Endodermal cell (in vitro differentiated cells): ENCODE measurements around the gene MSMP. TPM values are rescaled to one million over a fixed set of nuclear protein-coding genes. Genes with fewer than 3 reads are reported as not detected.

Source experiments
- DNase-seq: peaks from one replicate; pipeline ENCODE4 v3.0.0-alpha.2; 2017
- H3K27ac ChIP-seq: 2 replicates; pipeline ENCODE4 v1.5.1; 2013; ENCODE audit warnings: mild to moderate bottlenecking, low read depth, low read length, moderate library complexity
- H3K27me3 ChIP-seq: 2 replicates; pipeline ENCODE4 v1.6.1; 2013; ENCODE audit warnings: mild to moderate bottlenecking, low read length, moderate library complexity; ENCODE audit not compliant: insufficient read depth, control insufficient read depth, poor library complexity, severe bottlenecking
- H3K36me3 ChIP-seq: 2 replicates; pipeline ENCODE4 v1.7.0; 2013; ENCODE audit warnings: mild to moderate bottlenecking, low read length, moderate library complexity; ENCODE audit not compliant: control insufficient read depth, insufficient read depth
- H3K4me1 ChIP-seq: one replicate; pipeline ENCODE4 v1.7.0; 2013; ENCODE audit warnings: low read length; ENCODE audit not compliant: control insufficient read depth, insufficient read depth
- H3K4me3 ChIP-seq: 2 replicates; pipeline ENCODE4 v1.5.1; 2013; ENCODE audit warnings: mild to moderate bottlenecking, low read length, moderate library complexity
- H3K9ac ChIP-seq: 2 replicates; pipeline ENCODE4 v1.6.1; 2013; ENCODE audit warnings: mild to moderate bottlenecking, low read length, moderate library complexity; ENCODE audit not compliant: poor library complexity, severe bottlenecking; ENCODE audit errors: extremely low read depth
- H3K9me3 ChIP-seq: 2 replicates; pipeline ENCODE4 v1.6.1; 2013; ENCODE audit warnings: mild to moderate bottlenecking, low read length, moderate library complexity; ENCODE audit not compliant: control insufficient read depth
- H3K27ac Mint-ChIP-seq: 2 replicates; pipeline ENCODE4 v1.8.0; 2020; ENCODE audit warnings: mixed read lengths
- H3K27me3 Mint-ChIP-seq: 2 replicates; pipeline ENCODE4 v1.8.0; 2021; ENCODE audit warnings: mild to moderate bottlenecking, mixed read lengths; ENCODE audit not compliant: insufficient read depth
- H3K36me3 Mint-ChIP-seq: 2 replicates; pipeline ENCODE4 v1.8.0; 2020; ENCODE audit warnings: low read depth, mixed read lengths
- H3K4me1 Mint-ChIP-seq: 2 replicates; pipeline ENCODE4 v1.8.0; 2020; ENCODE audit warnings: mixed read lengths
- H3K4me3 Mint-ChIP-seq: 2 replicates; pipeline ENCODE4 v1.8.0; 2020; ENCODE audit warnings: mild to moderate bottlenecking, moderate library complexity, mixed read lengths
- H3K9me3 Mint-ChIP-seq: 2 replicates; pipeline ENCODE4 v1.8.0; 2020; ENCODE audit warnings: mild to moderate bottlenecking, mixed read lengths
- WGBS, 2 experiments: methylation state at CpG; one replicate each; pipeline versions ENCODE4 v1.1.5 to v1.1.7; 2013; ENCODE audit warnings: missing lambda C conversion rate in 2 of 2, mixed read lengths in 1 of 2; ENCODE audit not compliant: insufficient coverage in 1 of 2, insufficient read length in 1 of 2; 5-methylcytosine and 5-hydroxymethylcytosine counted together
- total RNA-seq, 2 donors: library from RNA; stranded (reverse); fragmentation: NEBNext Ultra II Directional in 1 of 2; extraction: Animal tissue kit (Norgen Biotek cat#: 25700) in 1 of 2; gene quantifications; 2 replicates in 1 of 2; 3 replicates in 1 of 2; pipeline ENCODE4 v1.2.1, GENCODE V29; 2021
- TF ChIP-seq, protein P1 (sequence below): fragments of 200-600 bp; sonication (generic); conservative IDR thresholded peaks from 2 replicates; pipeline ENCODE4 v1.5.0; 2021; ENCODE audit warnings: antibody characterized with exemption, mild to moderate bottlenecking

MSMP gene
- total RNA-seq, 2 donors from 2014 or later: 0.66 TPM; not detected in 1

- no peak overlapping the region for H3K27ac Mint-ChIP-seq
- no peak overlapping the region for H3K4me3 ChIP-seq
Measured at GRCh38 chr9:35734096-35734495, 20.0 kb downstream of the MSMP start.

GRCh38 chr9:35732800-35733541 lies 21.1 kb downstream of the MSMP start:
- H3K4me1 Mint-ChIP-seq: peaks cover 14% of the 10 kb centered on the region
- Histone ChIP-seq H3K9ac (peak overlapping the region; percentile 82), H3K4me1 (peaks cover 8% of the 10 kb centered on the region), H3K9me3 (no peaks in the 10 kb centered on the region), H3K27ac (peak overlapping the region; percentile 83), H3K4me3 (peak overlapping the region; percentile 97), H3K36me3 (peaks cover 40% of the 10 kb centered on the region), H3K27me3 (no peaks in the 10 kb centered on the region)
- H3K27ac Mint-ChIP-seq: peak overlapping the region; percentile 97
- WGBS, 2 experiments: 2 to 4% methylated on average over 5 to 14 of the region's 14 CpGs
- TF ChIP-seq, protein P1, sequence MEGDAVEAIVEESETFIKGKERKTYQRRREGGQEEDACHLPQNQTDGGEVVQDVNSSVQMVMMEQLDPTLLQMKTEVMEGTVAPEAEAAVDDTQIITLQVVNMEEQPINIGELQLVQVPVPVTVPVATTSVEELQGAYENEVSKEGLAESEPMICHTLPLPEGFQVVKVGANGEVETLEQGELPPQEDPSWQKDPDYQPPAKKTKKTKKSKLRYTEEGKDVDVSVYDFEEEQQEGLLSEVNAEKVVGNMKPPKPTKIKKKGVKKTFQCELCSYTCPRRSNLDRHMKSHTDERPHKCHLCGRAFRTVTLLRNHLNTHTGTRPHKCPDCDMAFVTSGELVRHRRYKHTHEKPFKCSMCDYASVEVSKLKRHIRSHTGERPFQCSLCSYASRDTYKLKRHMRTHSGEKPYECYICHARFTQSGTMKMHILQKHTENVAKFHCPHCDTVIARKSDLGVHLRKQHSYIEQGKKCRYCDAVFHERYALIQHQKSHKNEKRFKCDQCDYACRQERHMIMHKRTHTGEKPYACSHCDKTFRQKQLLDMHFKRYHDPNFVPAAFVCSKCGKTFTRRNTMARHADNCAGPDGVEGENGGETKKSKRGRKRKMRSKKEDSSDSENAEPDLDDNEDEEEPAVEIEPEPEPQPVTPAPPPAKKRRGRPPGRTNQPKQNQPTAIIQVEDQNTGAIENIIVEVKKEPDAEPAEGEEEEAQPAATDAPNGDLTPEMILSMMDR: no peak
- peak; percentile 88 for DNase-seq
- no peak overlapping the region for H3K4me3 Mint-ChIP-seq
- H3K27me3 Mint-ChIP-seq: no peaks in the 10 kb centered on the region
- no peaks in the 10 kb centered on the region for H3K9me3 Mint-ChIP-seq
- H3K36me3 Mint-ChIP-seq: peaks cover 25% of the 10 kb centered on the region

More at GRCh38 chr9:35734096-35734495, 20.0 kb downstream of the MSMP start:
- Histone ChIP-seq H3K36me3 (peaks cover 51% of the 10 kb centered on the region), H3K9me3 (no peaks in the 10 kb centered on the region), H3K4me1 (peaks cover 6% of the 10 kb centered on the region), H3K27me3 (no peaks in the 10 kb centered on the region), H3K9ac (no peak overlapping the region), H3K27ac (no peak overlapping the region)
- Mint-ChIP-seq H3K9me3 (no peaks in the 10 kb centered on the region), H3K27me3 (no peaks in the 10 kb centered on the region), H3K4me1 (peaks cover 14% of the 10 kb centered on the region), H3K36me3 (peaks cover 36% of the 10 kb centered on the region), H3K4me3 (no peak overlapping the region)
- no peak for DNase-seq
- WGBS, 2 experiments: 80 to 91% methylated on average over 1 to 3 of the region's 3 CpGs
- TF ChIP-seq, protein P1: no peak

GRCh38 chr9:35732185-35732799 lies 21.8 kb downstream of the MSMP start, which contains the start of the genes CREB3 and TLN1:
Gene CREB3, plus strand, starts transcription at chr9:35732666. Its CDS starts 107 bp downstream, at chr9:35732773.
Gene TLN1, minus strand, starts transcription at chr9:35732195. Its CDS starts 6,501 bp downstream, at chr9:35725694.
- Mint-ChIP-seq H3K4me3 (no peak within 1 kb of the TSS), H3K36me3 (peaks cover 19% of the 10 kb centered on the region), H3K4me1 (peaks cover 14% of the 10 kb centered on the region), H3K9me3 (no peaks in the 10 kb centered on the region), H3K27ac (peak within 1 kb of the TSS; percentile 97), H3K27me3 (no peaks in the 10 kb centered on the region)
- peak within 1 kb of the TSS; percentile 83 for H3K27ac ChIP-seq
- H3K27me3 ChIP-seq: no peaks in the 10 kb centered on the region
- peaks cover 13% of the 10 kb centered on the region for H3K4me1 ChIP-seq
- 0 to 1% methylated on average over 21 to 49 of the region's 49 CpGs for WGBS, 2 experiments
- peaks cover 33% of the 10 kb centered on the region for H3K36me3 ChIP-seq
- TF ChIP-seq, protein P1: no peak
- peak within 1 kb of the TSS; percentile 82 for H3K9ac ChIP-seq
- H3K9me3 ChIP-seq: no peaks in the 10 kb centered on the region
- DNase-seq: peak; percentile 98
- H3K4me3 ChIP-seq: peak within 1 kb of the TSS; percentile 97
